ENCODE results near the gene KCNH8.

KCNH8 gene

GRCh38 chr3:19110335-19110895, 37.9 kb upstream of the KCNH8 start:
- H3K4me3 ChIP-seq (ENCODE audit: low read depth, low read length), result no peak overlapping the region
- no peak for TF ChIP-seq CTCF (IDR thresholded peaks at IDR 0.05; ENCODE audit: low read depth, low read length)

- no peak overlapping the region for H3K4me3 ChIP-seq (ENCODE audit: low read depth, low read length)
- TF ChIP-seq CTCF (IDR thresholded peaks at IDR 0.05; ENCODE audit: low read depth, low read length), result no peak
These were observed 33.8 kb upstream of the KCNH8 start for GRCh38 chr3:19114461-19114860.

GRCh38 chr3:19116239-19116638, 32.1 kb upstream of the KCNH8 start:
- no peak overlapping the region for H3K4me3 ChIP-seq (ENCODE audit: low read depth, low read length)
- TF ChIP-seq CTCF (IDR thresholded peaks at IDR 0.05; ENCODE audit: low read depth, low read length), result no peak

- no peak for TF ChIP-seq CTCF (IDR thresholded peaks at IDR 0.05; ENCODE audit: low read depth, low read length)
- no peak overlapping the region for H3K4me3 ChIP-seq (ENCODE audit: low read depth, low read length)
These were observed 23.6 kb upstream of the KCNH8 start for GRCh38 chr3:19124752-19125151.

GRCh38 chr3:19139863-19140262, 8.4 kb upstream of the KCNH8 start:
- no peak overlapping the region for H3K4me3 ChIP-seq (ENCODE audit: low read depth, low read length)
- no peak for TF ChIP-seq CTCF (IDR thresholded peaks at IDR 0.05; ENCODE audit: low read depth, low read length)

- TF ChIP-seq CTCF (IDR thresholded peaks at IDR 0.05; ENCODE audit: low read depth, low read length), result 0 out of 2 replicates have a peak, but pooled peaks have one; percentile 11
- H3K4me3 ChIP-seq (ENCODE audit: low read depth, low read length), result peak overlapping the region; percentile 65
These were observed 1.3 kb upstream of the KCNH8 start for GRCh38 chr3:19146685-19147650.

GRCh38 chr3:19148768-19149091, 420 bp downstream of the KCNH8 start:
- TF ChIP-seq CTCF (IDR thresholded peaks at IDR 0.05; ENCODE audit: low read depth, low read length), result no peak
- no peak overlapping the region for H3K4me3 ChIP-seq (ENCODE audit: low read depth, low read length)
